HuH-7.5 (cell line): ENCODE measurements around the gene SLC2A3.
"Not testable (repeated sequence)": the region's sequence is repeated elsewhere in the genome, so short reads cannot be mapped to it uniquely, and the experiment has no call there.

Experiments
- DNase-seq: peaks from one replicate; pipeline ENCODE4 v3.0.0; 2011; ENCODE audit warnings: low spot score

SLC2A3 gene

GRCh38 chr12:7935590-7936581 lies at the start of gene SLC2A3:
Gene SLC2A3 (minus strand): TSS chr12:7936187. CDS start chr12:7936034, 153 bp downstream.
- DNase-seq = no peak

GRCh38 chr12:7984900-7985299 lies 48.9 kb upstream of the SLC2A3 start:
- no peak for DNase-seq

- DNase-seq = not testable (repeated sequence)
Observed at GRCh38 chr12:7983460-7983859, 47.5 kb upstream of the SLC2A3 start.

DNA sequence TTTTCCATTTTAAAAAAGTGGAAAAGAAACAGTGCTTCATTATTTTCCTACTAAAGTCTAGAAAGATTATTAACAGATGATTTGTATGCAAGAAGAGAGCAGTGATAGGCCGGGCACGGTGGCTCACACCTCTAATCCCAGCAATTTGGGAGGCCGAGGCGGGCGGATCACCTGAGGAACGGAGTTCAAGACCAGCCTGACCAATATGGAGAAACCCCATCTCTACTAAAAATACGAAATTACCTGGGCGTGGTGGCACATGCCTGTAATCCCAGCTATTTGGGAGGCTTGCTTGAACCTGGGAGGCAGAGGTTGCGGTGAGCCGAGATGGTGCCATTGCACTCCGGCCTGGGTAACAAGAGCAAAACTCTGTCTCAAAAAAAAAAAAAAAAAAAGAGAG lies 47.0 kb upstream of the SLC2A3 start:
- DNase-seq = not testable (repeated sequence)

- not testable (repeated sequence) for DNase-seq
Observed at GRCh38 chr12:7982332-7982735, 46.3 kb upstream of the SLC2A3 start.

DNA sequence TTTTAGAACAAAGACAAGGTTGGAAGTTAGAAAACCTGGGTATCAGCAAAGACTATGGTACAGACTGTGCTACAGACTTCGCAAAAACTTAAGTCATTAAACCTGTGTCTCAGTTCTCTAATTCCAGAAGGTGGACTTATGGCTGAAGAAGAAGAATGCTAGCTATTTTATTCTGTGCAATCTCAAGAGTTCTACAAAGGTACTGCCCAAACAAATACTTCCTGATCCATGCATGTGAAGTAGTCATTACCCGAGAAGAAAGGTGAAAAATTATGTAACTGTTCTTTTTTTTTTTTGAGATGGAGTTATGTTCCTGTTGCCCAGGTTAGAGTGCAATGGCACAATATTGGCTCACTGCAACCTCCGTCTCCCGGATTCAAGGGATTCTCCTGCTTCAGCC lies 45.5 kb upstream of the SLC2A3 start:
- no peak for DNase-seq

GRCh38 chr12:7977351-7978124 lies 41.6 kb upstream of the SLC2A3 start:
- DNase-seq = not testable (repeated sequence)

DNA sequence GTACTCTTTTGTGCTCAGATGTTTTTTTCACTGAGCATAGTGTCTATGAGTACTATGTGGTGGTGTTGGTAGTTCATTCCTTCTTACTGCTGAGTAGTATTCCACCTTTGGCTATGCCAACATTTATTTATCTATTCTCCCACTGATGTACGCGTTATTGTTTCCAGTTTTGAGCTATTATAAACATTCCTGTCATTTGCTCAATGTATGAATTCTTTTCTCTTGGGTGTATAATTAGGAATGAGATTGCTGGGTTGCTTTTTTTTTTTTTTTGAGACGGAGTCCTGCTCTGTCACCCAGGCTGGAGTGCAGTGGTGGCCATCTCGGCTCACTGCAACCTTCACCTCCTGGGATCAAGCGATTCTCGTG lies 37.5 kb upstream of the SLC2A3 start:
- no peak for DNase-seq

DNA sequence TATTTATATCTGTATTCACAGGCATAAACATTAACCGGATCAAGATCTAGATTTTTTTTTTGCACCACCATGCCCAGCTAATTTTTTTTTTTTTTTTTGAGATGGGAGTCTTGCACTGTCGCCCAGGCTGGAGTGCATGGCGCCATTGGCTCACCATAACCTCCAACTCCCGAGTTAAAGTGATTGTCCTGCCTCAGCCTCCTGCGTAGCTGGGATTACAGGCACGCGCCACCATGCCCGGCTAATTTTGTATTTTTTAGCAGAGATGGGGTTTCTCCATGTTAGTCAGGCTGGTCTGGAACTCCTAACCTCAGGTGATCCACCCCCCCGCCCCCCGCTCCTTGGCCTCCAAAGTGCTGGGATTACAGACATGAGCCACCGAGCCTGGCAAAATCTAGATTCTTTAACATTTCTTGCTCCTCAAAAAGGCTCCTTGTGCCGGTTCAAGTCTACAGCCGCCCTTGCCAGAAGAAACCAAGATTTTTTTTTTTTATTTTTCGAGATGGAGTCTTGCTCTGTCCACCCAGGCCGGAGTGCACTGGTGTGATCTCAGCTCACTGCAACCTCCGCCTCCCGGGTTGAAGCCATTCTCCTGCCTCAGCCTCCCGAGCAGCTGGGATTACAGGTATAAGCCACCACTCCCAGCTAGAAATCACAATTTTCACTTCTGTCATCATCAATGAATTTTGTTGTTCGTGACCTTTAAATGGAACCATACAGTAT lies 36.9 kb upstream of the SLC2A3 start:
- no peak for DNase-seq

DNA sequence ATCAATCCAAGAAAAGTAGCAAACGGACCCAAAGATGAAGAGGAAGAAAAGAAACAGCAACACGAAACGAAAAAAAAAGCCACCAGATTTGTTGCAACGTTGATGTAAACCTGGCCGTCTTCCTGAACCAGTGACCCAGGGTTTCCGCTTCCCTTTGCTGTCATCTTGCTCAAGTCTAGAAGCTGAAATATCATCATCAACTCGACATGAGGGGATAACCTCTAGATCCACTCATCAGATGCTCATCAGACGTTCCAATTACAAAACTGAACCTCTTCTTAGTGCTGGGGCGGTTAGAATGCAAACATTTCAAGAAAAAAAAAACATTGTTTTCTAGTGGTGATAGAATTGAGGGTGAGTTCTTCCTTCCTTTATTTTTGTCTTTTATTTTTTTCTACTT lies 36.3 kb upstream of the SLC2A3 start:
- DNase-seq = not testable (repeated sequence)

DNA sequence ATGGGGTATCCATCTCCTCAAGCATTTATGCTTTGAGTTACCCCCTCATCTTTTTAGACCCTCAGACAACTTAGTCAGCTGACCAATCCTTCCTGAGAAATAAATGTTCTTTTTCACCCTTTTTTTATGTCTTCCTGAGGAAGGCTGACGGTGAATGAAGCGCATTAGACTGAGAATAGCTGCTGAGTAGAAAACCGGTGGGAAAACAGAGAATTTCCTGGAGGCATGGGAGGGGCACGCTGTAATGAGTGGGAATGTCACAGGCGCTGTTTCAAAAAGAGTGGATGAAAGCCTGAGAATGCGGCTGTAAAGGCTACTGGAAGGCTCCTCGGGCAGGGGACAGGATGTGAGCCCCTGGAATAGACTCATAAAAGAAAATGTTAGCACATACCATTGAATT lies 35.8 kb upstream of the SLC2A3 start:
- not testable (repeated sequence) for DNase-seq

GRCh38 chr12:7970475-7971252 lies 34.7 kb upstream of the SLC2A3 start:
- DNase-seq = peak; percentile 58

- no peak for DNase-seq
Observed at GRCh38 chr12:7966563-7966962, 30.6 kb upstream of the SLC2A3 start.

GRCh38 chr12:7964669-7965068 lies 28.7 kb upstream of the SLC2A3 start:
- DNase-seq = not testable (repeated sequence)

DNA sequence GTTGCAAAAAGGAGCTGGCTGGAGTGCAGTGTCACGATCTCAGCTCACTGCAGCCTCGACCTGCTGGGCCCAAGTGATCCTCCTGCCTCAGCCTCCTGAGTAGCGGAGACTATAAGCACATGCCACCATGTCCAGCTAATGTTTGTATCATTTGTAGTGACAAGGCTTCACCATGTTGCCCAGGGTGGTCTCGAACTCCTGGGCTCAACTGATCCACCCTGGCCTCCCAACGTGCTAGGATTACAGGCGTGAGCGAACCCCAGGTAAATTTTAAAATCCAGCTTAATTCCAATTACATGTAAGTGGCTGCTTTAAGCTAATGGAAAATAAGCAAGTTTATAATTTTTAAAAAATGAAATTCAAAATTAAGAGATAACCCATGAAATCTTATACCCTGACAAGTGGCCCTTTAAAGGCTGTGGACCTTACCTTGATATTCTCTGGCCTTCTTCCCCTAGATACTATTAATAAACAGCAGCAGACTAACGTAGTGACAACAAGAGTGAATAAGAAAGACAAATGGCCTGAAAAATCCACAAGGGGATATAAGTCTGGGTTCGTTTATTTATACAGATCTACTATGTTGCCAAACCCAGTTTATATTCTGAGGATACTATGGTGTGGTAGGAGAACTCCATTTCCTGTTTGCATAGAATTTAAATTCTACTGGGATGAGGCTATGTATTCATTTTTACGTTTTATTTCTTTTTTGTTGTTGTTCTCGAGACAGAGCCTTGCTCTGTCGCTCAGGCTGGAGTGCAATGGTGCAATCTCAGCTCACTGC lies 25.6 kb upstream of the SLC2A3 start:
- DNase-seq = no peak

DNA sequence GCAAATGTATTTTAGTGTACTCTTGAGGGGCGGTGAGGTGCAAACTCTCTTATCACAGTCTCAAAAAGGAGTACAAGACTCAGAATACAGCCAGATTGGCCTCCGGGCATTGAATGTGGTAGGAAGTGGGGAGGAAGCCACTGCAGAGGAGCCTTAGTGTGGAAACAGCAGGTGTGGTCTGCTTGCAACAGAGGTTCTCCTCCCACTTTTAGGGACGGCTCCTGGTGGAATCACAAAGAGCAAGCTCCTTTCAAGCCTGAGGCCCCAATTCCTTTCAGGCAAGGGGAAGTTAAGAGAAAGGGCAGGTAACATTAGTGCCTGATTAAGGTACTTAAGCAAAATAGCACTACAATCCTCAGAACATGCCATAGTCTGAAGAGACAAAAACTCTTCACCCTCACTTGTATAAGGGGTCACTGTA lies 23.7 kb upstream of the SLC2A3 start:
- no peak for DNase-seq

- DNase-seq = no peak
Observed at GRCh38 chr12:7959278-7959677, 23.3 kb upstream of the SLC2A3 start.

GRCh38 chr12:7954877-7955276 lies 18.9 kb upstream of the SLC2A3 start:
- DNase-seq = not testable (repeated sequence)

DNA sequence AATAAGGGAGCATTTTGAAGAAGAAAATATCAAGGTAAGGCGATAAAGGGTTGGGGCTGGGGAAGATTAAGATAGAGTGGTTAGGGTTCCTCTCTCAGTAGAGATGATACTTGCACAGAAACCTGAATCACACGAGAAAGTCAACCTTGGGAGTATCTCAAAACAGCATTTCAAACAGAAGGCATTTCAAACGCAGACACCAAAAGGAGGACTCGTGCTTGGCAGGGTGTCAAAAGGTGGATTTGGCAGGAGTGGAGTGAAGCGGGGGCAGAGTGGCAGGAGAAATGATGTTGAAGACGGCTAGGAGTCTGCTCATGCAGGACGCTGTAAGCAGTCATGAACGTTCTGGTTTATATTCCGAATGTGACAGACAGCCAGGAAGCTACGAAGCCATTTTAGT lies 18.4 kb upstream of the SLC2A3 start:
- not testable (repeated sequence) for DNase-seq

- not testable (repeated sequence) for DNase-seq
Observed at GRCh38 chr12:7953912-7954311, 17.9 kb upstream of the SLC2A3 start.

DNA sequence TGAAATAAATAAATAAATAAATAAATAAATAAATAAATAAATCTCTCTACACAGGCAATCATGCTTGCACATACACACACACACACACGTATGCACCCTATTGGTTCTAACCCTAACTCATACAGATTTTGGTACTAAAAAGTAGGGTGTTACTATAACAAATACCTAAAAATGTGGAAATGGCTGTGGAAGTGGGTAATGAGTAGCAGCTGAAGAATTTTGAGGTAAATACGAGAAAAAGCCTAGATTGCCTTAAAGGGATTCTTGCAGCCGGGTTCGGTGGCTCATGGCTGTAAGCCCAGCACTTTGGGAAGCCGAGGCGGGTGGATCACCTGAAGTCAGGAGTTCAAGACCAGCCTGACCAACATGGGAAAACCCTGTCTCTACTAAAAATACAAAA lies 15.7 kb upstream of the SLC2A3 start:
- DNase-seq = no peak
